Measurements from ENCODE around the gene PIP4K2A.
"Not testable (repeated sequence)": the region's sequence is repeated elsewhere in the genome, so short reads cannot be mapped to it uniquely, and the experiment has no call there.

Gene PIP4K2A

DNA sequence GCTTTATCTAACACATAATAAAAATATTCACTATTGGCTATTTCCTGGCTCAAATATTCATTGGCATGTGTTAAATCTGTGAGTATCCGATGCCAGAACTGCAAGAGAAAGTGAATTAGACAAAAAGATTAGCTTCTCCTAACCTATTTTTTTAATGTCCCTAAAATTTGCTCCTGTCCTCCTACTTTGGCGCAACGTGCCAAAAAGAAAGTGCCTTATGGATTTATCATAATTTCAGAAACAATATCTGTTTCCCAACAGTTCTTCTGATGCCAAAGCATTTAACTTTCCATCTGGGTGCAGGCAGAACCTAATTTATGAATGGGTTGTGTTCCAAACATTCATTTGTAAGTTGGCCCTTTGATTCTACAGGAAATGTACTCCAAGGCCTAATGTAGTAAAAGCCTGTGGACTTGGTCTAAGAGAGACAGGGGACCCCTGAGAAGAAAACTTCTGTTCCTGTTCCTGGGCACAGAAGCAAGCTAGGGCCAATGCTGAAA is 15.4 kb downstream of the PIP4K2A start:
- Histone ChIP-seq H3K36me3 (ENCODE audit: control insufficient read depth in 2 of 2, insufficient read depth in 2 of 2, low read length in 2 of 2) (no peaks in the 10 kb centered on the region), H3K9ac (ENCODE audit: low read depth in 1 of 2, low read length in 2 of 2) (no peak overlapping the region), H3K9me3 (ENCODE audit: control insufficient read depth in 2 of 2, low read length in 2 of 2) (no peaks in the 10 kb centered on the region), H3K4me3 (ENCODE audit: low read length in 2 of 2) (no peak overlapping the region), H3K27me3 (ENCODE audit: control insufficient read depth in 2 of 2, insufficient read depth in 2 of 2, low read length in 2 of 2) (no peaks in the 10 kb centered on the region), H3K4me1 (ENCODE audit: control insufficient read depth in 2 of 2, insufficient read depth in 2 of 2, low read length in 2 of 2) (peaks cover 0 to 2% of the 10 kb centered on the region in 2 donors), H3K27ac (ENCODE audit: low read depth in 2 of 2, low read length in 2 of 2) (no peak overlapping the region)

- Histone ChIP-seq H3K4me3 (ENCODE audit: low read length in 2 of 2) (no peak overlapping the region), H3K27me3 (ENCODE audit: control insufficient read depth in 2 of 2, insufficient read depth in 2 of 2, low read length in 2 of 2) (no peaks in the 10 kb centered on the region), H3K4me1 (ENCODE audit: control insufficient read depth in 2 of 2, insufficient read depth in 2 of 2, low read length in 2 of 2) (peaks cover 0 to 2% of the 10 kb centered on the region in 2 donors), H3K36me3 (ENCODE audit: control insufficient read depth in 2 of 2, insufficient read depth in 2 of 2, low read length in 2 of 2) (no peaks in the 10 kb centered on the region), H3K9me3 (ENCODE audit: control insufficient read depth in 2 of 2, low read length in 2 of 2) (no peaks in the 10 kb centered on the region), H3K9ac (ENCODE audit: low read depth in 1 of 2, low read length in 2 of 2) (no peak overlapping the region), H3K27ac (ENCODE audit: low read depth in 2 of 2, low read length in 2 of 2) (no peak overlapping the region)
These were observed 16.6 kb downstream of the PIP4K2A start for GRCh38 chr10:22697800-22698199.

- Histone ChIP-seq H3K4me3 (ENCODE audit: low read length in 2 of 2) (no peak overlapping the region), H3K36me3 (ENCODE audit: control insufficient read depth in 2 of 2, insufficient read depth in 2 of 2, low read length in 2 of 2) (no peaks in the 10 kb centered on the region), H3K27ac (ENCODE audit: low read depth in 2 of 2, low read length in 2 of 2) (no peak overlapping the region), H3K9me3 (ENCODE audit: control insufficient read depth in 2 of 2, low read length in 2 of 2) (no peaks in the 10 kb centered on the region), H3K27me3 (ENCODE audit: control insufficient read depth in 2 of 2, insufficient read depth in 2 of 2, low read length in 2 of 2) (no peaks in the 10 kb centered on the region), H3K4me1 (ENCODE audit: control insufficient read depth in 2 of 2, insufficient read depth in 2 of 2, low read length in 2 of 2) (peaks cover 0 to 2% of the 10 kb centered on the region in 2 donors), H3K9ac (ENCODE audit: low read depth in 1 of 2, low read length in 2 of 2) (no peak overlapping the region)
These were observed 17.3 kb downstream of the PIP4K2A start for GRCh38 chr10:22697101-22697500.

DNA sequence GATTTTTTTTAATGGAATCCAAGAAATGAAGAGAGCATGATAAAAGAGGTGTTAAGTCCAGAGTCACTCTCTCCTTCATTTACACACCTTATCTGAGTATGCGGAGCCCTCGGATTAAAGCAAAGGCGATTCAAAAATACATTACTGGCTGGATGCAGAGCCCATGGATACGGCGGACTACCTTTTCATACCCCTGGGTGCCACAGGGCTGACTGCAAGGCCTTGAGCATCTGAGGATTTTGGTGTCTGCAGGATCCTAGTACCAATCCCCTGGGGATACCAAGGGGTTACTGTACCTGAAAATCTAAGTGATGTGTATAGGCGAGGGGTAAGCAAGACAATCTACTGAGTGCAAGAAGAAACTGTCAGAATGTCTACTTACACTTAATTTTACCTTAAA is 20.5 kb downstream of the PIP4K2A start:
- no peaks in the 10 kb centered on the region for H3K4me1 ChIP-seq (ENCODE audit: control insufficient read depth in 2 of 2, insufficient read depth in 2 of 2, low read length in 2 of 2)
- H3K27ac ChIP-seq (ENCODE audit: low read depth in 2 of 2, low read length in 2 of 2): no peak overlapping the region

DNA sequence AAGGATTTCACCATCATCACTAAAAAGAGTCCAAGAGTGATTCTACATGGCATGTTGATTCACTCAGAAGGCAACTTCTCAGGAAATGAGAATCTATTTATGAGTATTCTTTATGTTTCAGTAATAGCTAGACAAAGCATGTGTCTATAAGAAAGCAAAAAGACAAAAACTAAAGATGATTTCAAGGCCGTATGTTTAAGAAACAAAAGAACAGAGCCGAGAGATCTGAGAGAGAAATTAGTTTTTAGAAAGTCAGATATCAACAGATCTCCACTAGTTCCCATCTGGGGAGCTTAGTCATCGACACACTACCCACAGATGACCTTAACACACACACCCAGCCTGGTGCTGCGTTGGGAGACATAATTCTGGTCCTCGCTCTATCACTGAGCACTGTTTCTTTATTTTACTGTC is 21.0 kb downstream of the PIP4K2A start:
- Histone ChIP-seq H3K9ac (ENCODE audit: low read depth in 1 of 2, low read length in 2 of 2) (no peak overlapping the region), H3K4me3 (ENCODE audit: low read length in 2 of 2) (no peak overlapping the region), H3K9me3 (ENCODE audit: control insufficient read depth in 2 of 2, low read length in 2 of 2) (no peaks in the 10 kb centered on the region), H3K27ac (ENCODE audit: low read depth in 2 of 2, low read length in 2 of 2) (no peak overlapping the region), H3K4me1 (ENCODE audit: control insufficient read depth in 2 of 2, insufficient read depth in 2 of 2, low read length in 2 of 2) (no peaks in the 10 kb centered on the region), H3K27me3 (ENCODE audit: control insufficient read depth in 2 of 2, insufficient read depth in 2 of 2, low read length in 2 of 2) (no peaks in the 10 kb centered on the region), H3K36me3 (ENCODE audit: control insufficient read depth in 2 of 2, insufficient read depth in 2 of 2, low read length in 2 of 2) (no peaks in the 10 kb centered on the region)

More for the DNA sequence above, 20.5 kb downstream of the PIP4K2A start:
- Histone ChIP-seq H3K27me3 (ENCODE audit: control insufficient read depth in 2 of 2, insufficient read depth in 2 of 2, low read length in 2 of 2) (no peaks in the 10 kb centered on the region), H3K9ac (ENCODE audit: low read depth in 1 of 2, low read length in 2 of 2) (no peak overlapping the region), H3K4me3 (ENCODE audit: low read length in 2 of 2) (no peak overlapping the region), H3K9me3 (ENCODE audit: control insufficient read depth in 2 of 2, low read length in 2 of 2) (no peaks in the 10 kb centered on the region), H3K36me3 (ENCODE audit: control insufficient read depth in 2 of 2, insufficient read depth in 2 of 2, low read length in 2 of 2) (no peaks in the 10 kb centered on the region)

- not testable (repeated sequence) for H3K4me1 ChIP-seq (ENCODE audit: control insufficient read depth in 2 of 2, insufficient read depth in 2 of 2, low read length in 2 of 2); H3K9me3 ChIP-seq (ENCODE audit: control insufficient read depth in 2 of 2, low read length in 2 of 2); H3K27me3 ChIP-seq (ENCODE audit: control insufficient read depth in 2 of 2, insufficient read depth in 2 of 2, low read length in 2 of 2)
These were observed 22.3 kb downstream of the PIP4K2A start for GRCh38 chr10:22692119-22692518.

DNA sequence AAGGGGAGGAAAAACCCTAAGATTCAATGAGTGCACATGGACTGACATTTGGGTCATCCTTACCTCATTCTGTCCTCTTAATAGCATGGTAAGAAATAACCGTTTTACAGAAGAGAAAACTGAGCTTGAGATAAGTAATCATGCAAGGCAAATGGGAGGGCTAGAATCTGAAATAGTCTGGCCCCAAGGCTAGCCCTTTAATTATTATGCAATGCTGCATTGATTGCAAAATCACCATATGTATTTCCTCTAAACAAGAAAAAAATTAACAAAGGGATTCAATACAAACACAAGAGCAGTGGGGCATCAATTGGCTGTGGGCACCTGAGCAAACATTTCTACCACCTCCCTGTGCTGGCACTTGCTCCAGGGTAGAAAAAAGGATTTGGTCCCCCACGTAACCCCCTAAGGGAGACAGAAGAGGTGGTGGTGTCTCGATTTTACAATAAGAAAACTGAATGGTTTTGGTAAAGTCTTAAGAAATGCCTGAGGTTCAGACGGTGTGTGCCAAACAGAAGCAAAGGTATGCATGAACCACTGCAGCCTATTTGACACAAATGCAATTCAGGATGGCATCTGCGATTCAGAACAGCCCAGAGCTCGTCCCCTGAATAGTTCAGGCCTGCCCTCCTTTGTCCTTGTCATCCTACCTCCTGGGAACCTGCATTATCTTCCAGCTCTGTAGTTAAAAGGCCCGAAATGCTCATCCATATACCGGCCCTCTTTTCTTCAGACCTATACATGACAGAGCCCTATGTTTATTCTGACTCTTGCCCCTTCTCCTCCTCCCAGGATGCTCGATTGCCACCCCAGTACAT is 23.6 kb downstream of the PIP4K2A start:
- Histone ChIP-seq H3K4me3 (ENCODE audit: low read length in 2 of 2) (no peak overlapping the region), H3K36me3 (ENCODE audit: control insufficient read depth in 2 of 2, insufficient read depth in 2 of 2, low read length in 2 of 2) (no peaks in the 10 kb centered on the region), H3K9me3 (ENCODE audit: control insufficient read depth in 2 of 2, low read length in 2 of 2) (no peaks in the 10 kb centered on the region), H3K27me3 (ENCODE audit: control insufficient read depth in 2 of 2, insufficient read depth in 2 of 2, low read length in 2 of 2) (no peaks in the 10 kb centered on the region), H3K4me1 (ENCODE audit: control insufficient read depth in 2 of 2, insufficient read depth in 2 of 2, low read length in 2 of 2) (no peaks in the 10 kb centered on the region), H3K9ac (ENCODE audit: low read depth in 1 of 2, low read length in 2 of 2) (no peak overlapping the region), H3K27ac (ENCODE audit: low read depth in 2 of 2, low read length in 2 of 2) (no peak overlapping the region)

More at GRCh38 chr10:22692119-22692518, 22.3 kb downstream of the PIP4K2A start:
- not testable (repeated sequence) for H3K4me3 ChIP-seq (ENCODE audit: low read length in 2 of 2); H3K9ac ChIP-seq (ENCODE audit: low read depth in 1 of 2, low read length in 2 of 2); H3K36me3 ChIP-seq (ENCODE audit: control insufficient read depth in 2 of 2, insufficient read depth in 2 of 2, low read length in 2 of 2); H3K27ac ChIP-seq (ENCODE audit: low read depth in 2 of 2, low read length in 2 of 2)

GRCh38 chr10:22690158-22690557 is 24.2 kb downstream of the PIP4K2A start:
- Histone ChIP-seq H3K9me3 (ENCODE audit: control insufficient read depth in 2 of 2, low read length in 2 of 2) (no peaks in the 10 kb centered on the region), H3K4me3 (ENCODE audit: low read length in 2 of 2) (no peak overlapping the region), H3K27ac (ENCODE audit: low read depth in 2 of 2, low read length in 2 of 2) (no peak overlapping the region), H3K4me1 (ENCODE audit: control insufficient read depth in 2 of 2, insufficient read depth in 2 of 2, low read length in 2 of 2) (no peaks in the 10 kb centered on the region), H3K27me3 (ENCODE audit: control insufficient read depth in 2 of 2, insufficient read depth in 2 of 2, low read length in 2 of 2) (no peaks in the 10 kb centered on the region), H3K9ac (ENCODE audit: low read depth in 1 of 2, low read length in 2 of 2) (no peak overlapping the region), H3K36me3 (ENCODE audit: control insufficient read depth in 2 of 2, insufficient read depth in 2 of 2, low read length in 2 of 2) (no peaks in the 10 kb centered on the region)

- Histone ChIP-seq H3K27me3 (ENCODE audit: control insufficient read depth in 2 of 2, insufficient read depth in 2 of 2, low read length in 2 of 2) (no peaks in the 10 kb centered on the region), H3K9me3 (ENCODE audit: control insufficient read depth in 2 of 2, low read length in 2 of 2) (no peaks in the 10 kb centered on the region), H3K4me1 (ENCODE audit: control insufficient read depth in 2 of 2, insufficient read depth in 2 of 2, low read length in 2 of 2) (peaks cover 7 to 18% of the 10 kb centered on the region in 2 donors), H3K9ac (ENCODE audit: low read depth in 1 of 2, low read length in 2 of 2) (no peak overlapping the region), H3K27ac (ENCODE audit: low read depth in 2 of 2, low read length in 2 of 2) (no peak overlapping the region), H3K36me3 (ENCODE audit: control insufficient read depth in 2 of 2, insufficient read depth in 2 of 2, low read length in 2 of 2) (no peaks in the 10 kb centered on the region), H3K4me3 (ENCODE audit: low read length in 2 of 2) (no peak overlapping the region)
These were observed 28.0 kb downstream of the PIP4K2A start for GRCh38 chr10:22686347-22686746.

DNA sequence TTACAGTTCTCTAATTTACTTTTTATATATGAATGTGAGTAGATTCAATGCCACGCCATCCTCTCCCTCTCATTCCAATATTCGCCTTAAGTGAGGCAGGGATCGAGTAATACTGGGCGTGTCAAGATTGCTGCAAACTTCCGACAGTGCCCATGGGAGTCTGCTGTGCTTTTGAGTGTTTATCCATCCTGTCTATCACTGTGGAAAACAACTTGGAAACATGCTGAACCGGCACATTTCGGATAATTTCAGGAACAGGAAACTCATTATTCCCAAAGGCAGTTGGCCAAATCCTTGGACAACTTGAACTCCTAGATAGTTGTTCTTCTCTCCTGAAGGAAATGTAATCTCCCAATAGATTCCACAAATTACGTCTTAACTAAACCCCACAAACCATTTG is 28.5 kb downstream of the PIP4K2A start:
- peaks cover 7 to 21% of the 10 kb centered on the region in 2 donors for H3K4me1 ChIP-seq (ENCODE audit: control insufficient read depth in 2 of 2, insufficient read depth in 2 of 2, low read length in 2 of 2)
- H3K27ac ChIP-seq (ENCODE audit: low read depth in 2 of 2, low read length in 2 of 2): no peak overlapping the region

More for the DNA sequence above, 28.5 kb downstream of the PIP4K2A start:
- Histone ChIP-seq H3K36me3 (ENCODE audit: control insufficient read depth in 2 of 2, insufficient read depth in 2 of 2, low read length in 2 of 2) (no peaks in the 10 kb centered on the region), H3K9me3 (ENCODE audit: control insufficient read depth in 2 of 2, low read length in 2 of 2) (no peaks in the 10 kb centered on the region), H3K27me3 (ENCODE audit: control insufficient read depth in 2 of 2, insufficient read depth in 2 of 2, low read length in 2 of 2) (no peaks in the 10 kb centered on the region), H3K9ac (ENCODE audit: low read depth in 1 of 2, low read length in 2 of 2) (no peak overlapping the region), H3K4me3 (ENCODE audit: low read length in 2 of 2) (no peak overlapping the region)

All from mucosa of rectum (tissue), 2 donors.